Suppressor macrophage treated with lipopolysaccharide for 4 hours (primary cell): ENCODE results near the gene HSCB.
"Not testable (repeated sequence)": the region's sequence is repeated elsewhere in the genome, so short reads cannot be mapped to it uniquely, and the experiment has no call there.

Experiments
- DNase-seq: peaks from one replicate; pipeline ENCODE4 v3.0.0-alpha.2; 2020

The HSCB gene

DNA sequence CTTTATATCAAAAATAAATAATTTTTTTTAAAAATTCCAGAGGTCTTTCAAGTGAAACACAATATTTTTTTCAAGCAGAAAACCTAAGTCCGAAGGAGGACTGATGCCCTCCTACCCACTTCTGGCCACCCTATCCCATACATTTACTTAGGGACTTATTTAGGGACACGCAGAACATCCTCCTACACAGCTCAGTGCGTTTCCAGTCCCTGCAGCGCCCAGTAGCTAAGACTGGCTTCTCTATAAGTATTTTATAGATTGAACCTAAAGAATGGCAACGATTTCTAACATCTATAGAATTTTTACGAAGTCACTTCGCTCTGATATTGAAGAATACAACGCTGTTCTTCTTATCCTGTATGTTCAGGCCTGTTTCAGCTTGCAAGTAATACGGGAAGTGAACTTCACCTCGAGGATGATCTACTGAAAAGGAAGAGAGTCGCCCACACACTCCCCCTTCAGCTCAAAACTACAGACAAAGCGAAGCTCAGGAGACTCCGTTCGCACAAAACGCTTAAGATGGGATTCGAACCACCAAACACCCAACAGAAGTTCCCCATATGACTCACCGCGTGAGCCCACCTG, 547 bp upstream of the HSCB start:
- DNase-seq, result no peak

- DNase-seq, result no peak
Observed at GRCh38 chr22:28742562-28742962, 723 bp downstream of the HSCB start.

GRCh38 chr22:28743852-28744251, 2.0 kb downstream of the HSCB start:
- DNase-seq, result no peak

- no peak for DNase-seq
Observed at GRCh38 chr22:28750471-28750881, 8.6 kb downstream of the HSCB start.

- not testable (repeated sequence) for DNase-seq
Observed at GRCh38 chr22:28754512-28754911, 12.7 kb downstream of the HSCB start.

- peak; percentile 31 for DNase-seq
Observed at GRCh38 chr22:28759861-28760560, 18.2 kb downstream of the HSCB start.

GRCh38 chr22:28761449-28761755, 19.6 kb downstream of the HSCB start:
- no peak for DNase-seq

DNA sequence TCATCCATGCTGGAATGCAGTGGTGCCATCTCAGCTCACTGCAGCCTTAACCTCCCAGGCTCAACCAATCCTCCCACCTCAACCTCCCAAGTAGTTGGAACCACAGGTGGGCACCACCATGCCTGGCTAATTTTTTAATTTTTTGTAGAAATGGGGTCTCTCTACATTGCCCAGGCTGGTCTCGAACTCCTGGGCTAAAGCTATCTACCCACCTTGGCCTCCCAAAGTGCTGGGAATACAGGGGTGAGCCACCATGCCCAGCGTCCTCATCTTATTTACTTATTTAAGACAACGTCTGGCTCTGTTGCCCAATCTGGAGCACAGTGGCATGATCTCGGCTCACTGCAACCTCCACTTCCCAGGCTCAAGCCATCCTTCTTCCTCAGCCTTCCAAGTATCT, 20.2 kb downstream of the HSCB start:
- not testable (repeated sequence) for DNase-seq

DNA sequence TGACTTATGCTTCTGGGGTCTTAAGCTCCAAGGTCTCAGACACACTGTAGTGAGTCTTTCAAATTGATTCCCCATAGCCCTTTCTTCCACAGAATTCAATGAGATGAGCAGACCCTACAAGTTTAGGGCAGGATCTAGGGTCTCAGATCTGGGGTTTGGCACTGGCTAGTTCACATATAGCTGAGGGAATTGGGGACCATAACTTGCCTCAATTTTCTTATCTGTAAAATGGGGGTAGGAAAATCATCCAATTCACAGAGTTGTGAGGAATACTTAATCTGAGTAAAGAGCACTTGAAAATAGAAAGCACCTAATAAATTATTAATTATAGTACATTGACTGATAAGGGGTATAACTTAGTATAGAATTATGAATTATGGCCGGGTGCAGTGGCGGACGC, 24.8 kb downstream of the HSCB start:
- DNase-seq, result no peak

DNA sequence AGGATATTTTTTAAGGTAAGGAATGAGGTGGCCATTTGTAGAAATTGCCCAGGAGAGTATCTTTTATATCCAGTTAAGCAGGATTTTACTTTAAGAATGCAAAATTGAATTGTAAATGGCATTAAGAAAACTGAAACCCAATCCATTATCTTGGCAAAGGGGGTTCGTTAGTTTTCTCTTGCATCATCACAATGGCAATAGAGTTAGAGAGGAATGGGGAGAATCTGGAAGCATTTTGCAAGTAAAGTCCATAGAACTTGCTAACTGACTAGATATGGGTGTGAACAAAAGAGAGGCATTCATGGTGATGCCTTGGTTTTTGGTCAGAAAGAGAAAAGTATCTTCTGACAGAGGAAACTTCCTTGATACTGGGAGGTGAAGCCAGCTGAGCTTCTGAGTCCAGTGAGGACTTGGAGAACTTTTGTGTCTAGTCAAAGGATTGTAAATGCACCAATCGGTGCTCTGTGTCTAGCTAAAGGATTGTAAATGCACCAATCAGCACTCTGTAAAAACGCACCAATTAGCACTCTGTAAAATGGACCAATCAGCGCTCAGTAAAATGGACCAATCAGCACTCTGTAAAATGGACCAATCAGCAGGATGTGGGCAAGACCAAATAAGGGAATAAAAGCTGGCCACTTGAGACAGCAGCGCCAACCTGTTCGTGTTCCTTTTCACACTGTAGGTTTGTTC, 27.0 kb downstream of the HSCB start:
- no peak for DNase-seq

DNA sequence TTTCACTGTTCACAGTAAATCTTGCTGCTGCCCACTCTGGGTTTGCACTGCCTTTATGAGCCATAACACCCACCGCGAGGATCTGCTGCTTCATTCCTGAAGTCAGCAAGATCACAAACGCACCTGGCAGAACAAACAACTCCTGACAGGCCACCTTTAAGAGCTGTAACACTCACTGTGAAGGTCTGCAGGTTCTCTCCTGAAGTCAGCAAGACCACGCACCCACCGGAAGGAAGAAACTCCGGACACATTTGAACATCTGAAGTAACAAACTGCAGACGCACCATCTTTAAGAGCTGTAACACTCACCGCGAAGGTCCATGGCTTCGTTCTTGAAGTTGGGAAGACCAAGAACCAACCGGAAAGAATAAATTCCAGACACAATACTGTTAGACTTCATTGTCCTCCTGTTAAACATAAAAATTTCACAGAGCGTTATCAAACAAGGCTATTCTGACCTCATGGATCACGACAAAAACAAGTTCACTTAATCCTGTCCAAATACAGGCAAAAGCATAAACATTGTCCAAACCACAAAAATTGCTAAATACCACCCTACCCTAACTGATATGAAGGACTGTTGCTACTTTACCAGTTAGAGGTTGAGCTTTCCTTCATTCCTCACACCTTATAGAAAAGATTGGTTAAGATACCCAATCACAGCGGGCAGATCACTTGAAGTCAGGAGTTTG, 27.7 kb downstream of the HSCB start:
- DNase-seq, result no peak

GRCh38 chr22:28771195-28771791, 29.5 kb downstream of the HSCB start:
- DNase-seq, result no peak

- peak; percentile 97 for DNase-seq
Observed at GRCh38 chr22:28772633-28773460, 31.0 kb downstream of the HSCB start, which contains the start of gene CCDC117. Gene CCDC117 (plus strand): TSS chr22:28772695. CDS start chr22:28772850, 155 bp downstream.

- peak; percentile 80 for DNase-seq
Observed at GRCh38 chr22:28773461-28773867, 31.6 kb downstream of the HSCB start.

GRCh38 chr22:28774378-28774777, 32.5 kb downstream of the HSCB start:
- no peak for DNase-seq

DNA sequence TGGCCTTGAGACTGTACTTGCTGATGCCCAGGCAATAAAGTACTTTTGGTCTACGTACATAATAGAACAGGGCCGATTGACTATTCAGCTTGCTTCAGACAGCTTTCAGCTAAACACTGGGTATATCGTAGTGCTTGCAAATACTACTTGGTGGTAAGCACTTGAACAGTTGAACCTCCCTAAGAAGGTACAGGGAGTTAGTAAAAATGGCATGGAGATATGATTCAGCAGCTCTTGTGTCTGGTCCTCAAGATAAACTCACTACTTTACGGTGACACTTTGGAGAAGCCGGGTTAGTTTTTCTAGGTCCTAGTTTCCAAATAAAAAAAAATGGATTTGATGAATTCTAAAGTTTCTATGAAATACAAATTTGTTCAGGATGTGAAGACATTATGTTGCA, 38.0 kb downstream of the HSCB start:
- DNase-seq, result no peak

GRCh38 chr22:28780296-28780695, 38.5 kb downstream of the HSCB start:
- DNase-seq, result no peak

GRCh38 chr22:28783786-28784671, 42.2 kb downstream of the HSCB start:
- DNase-seq, result no peak

DNA sequence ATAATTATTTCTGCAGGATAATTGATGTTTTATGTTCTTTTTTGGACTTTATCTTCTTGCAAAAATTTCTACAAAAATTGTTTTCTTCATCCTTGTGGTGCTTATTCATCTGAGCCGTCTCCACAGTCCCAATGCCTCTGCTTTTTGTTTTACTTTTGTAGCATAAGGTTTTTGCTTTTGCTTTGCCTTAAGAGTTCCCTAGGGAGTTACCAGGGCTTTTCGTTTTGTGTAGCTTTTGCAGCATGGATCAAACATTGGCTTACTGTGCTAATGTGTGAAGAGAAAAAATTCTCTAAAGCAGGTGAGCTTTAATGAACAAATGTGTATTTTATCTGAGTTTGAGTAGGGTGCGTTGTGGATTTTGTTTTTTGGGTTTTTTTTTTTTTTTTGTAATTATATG, 46.8 kb downstream of the HSCB start:
- no peak for DNase-seq

DNA sequence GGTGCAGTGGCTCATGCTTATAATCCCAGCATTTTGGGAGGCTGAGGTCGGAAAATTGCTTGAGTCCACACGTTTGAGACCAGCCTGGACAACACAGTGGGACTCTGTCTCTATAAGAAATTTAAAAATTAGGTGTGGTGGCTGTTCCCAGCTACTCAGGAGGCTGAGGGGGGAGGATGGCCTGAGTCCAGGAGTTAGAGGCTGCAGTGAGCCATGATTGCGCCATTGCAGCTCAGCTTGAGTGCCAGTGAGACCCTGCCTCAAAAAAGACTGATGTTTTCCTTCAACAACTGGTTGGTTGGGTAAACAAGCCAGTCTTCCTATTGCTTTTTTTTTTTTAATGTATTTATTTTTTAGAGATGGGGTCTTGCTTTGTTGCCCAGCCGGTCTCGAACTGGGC, 49.3 kb downstream of the HSCB start:
- DNase-seq, result no peak

- DNase-seq, result no peak
Observed at GRCh38 chr22:28791841-28792490, 50.1 kb downstream of the HSCB start.
